ENCODE results near the gene SAV1. TPM values are rescaled to one million over a fixed set of nuclear protein-coding genes. Genes with fewer than 3 reads are reported as not detected.

Gene SAV1
- total and polyA plus RNA-seq, 7 donors = 13.8 to 37.1 (median 19.5) TPM

- WGBS, 3 donors = 96 to 100% (median 100%) methylated on average over 1 of the region's 1 CpG
- Histone ChIP-seq H3K36me3 (ENCODE audit: insufficient read depth in 1 of 2, low read depth in 1 of 2) (peaks cover 0 to 3% of the 10 kb centered on the region in 2 donors), H3K4me3 (no peak overlapping the region), H3K27me3 (ENCODE audit: insufficient read depth in 3 of 3, low read length in 2 of 3) (no peaks in the 10 kb centered on the region), H3K9me3 (no peaks in the 10 kb centered on the region), H3K27ac (no peak overlapping the region), H3K4me1 (no peaks in the 10 kb centered on the region)
- ATAC-seq = no peak
- no peak for TF ChIP-seq CTCF (IDR thresholded peaks at IDR 0.05)
- intact Hi-C loops (cut with DNase I) = no loop called here
- no peak for DNase-seq
Observed at GRCh38 chr14:50624447-50624846, 43.7 kb downstream of the SAV1 start.

- ATAC-seq (no peak), DNase-seq (no peak)
- Histone ChIP-seq H3K4me3 (no peak overlapping the region), H3K27me3 (ENCODE audit: insufficient read depth in 3 of 3, low read length in 2 of 3) (no peaks in the 10 kb centered on the region), H3K27ac (no peak overlapping the region), H3K9me3 (no peaks in the 10 kb centered on the region), H3K4me1 (no peaks in the 10 kb centered on the region), H3K36me3 (ENCODE audit: insufficient read depth in 1 of 2, low read depth in 1 of 2) (peaks cover 0 to 3% of the 10 kb centered on the region in 2 donors)
- TF ChIP-seq CTCF (IDR thresholded peaks at IDR 0.05) = no peak
- WGBS, 3 donors = 82 to 93% (median 87%) methylated on average over 1 of the region's 1 CpG
- intact Hi-C loops (cut with DNase I) = no loop called here
Observed at GRCh38 chr14:50622978-50623377, 45.1 kb downstream of the SAV1 start.

GRCh38 chr14:50620341-50620740, 47.8 kb downstream of the SAV1 start:
- Histone ChIP-seq H3K4me1 (no peaks in the 10 kb centered on the region), H3K36me3 (ENCODE audit: insufficient read depth in 1 of 2, low read depth in 1 of 2) (peaks cover 0 to 4% of the 10 kb centered on the region in 2 donors), H3K27ac (no peak overlapping the region), H3K9me3 (no peaks in the 10 kb centered on the region), H3K27me3 (ENCODE audit: insufficient read depth in 3 of 3, low read length in 2 of 3) (no peaks in the 10 kb centered on the region), H3K4me3 (no peak overlapping the region)
- 85 to 91% (median 86%) methylated on average over 4 of the region's 4 CpGs for WGBS, 3 donors
- intact Hi-C loops (cut with DNase I) = no loop called here
- no peak for ATAC-seq
- DNase-seq = no peak
- no peak for TF ChIP-seq CTCF (IDR thresholded peaks at IDR 0.05)

- H3K27me3 ChIP-seq (ENCODE audit: insufficient read depth in 3 of 3, low read length in 2 of 3) = no peaks in the 10 kb centered on the region
- no peak overlapping the region for H3K4me3 ChIP-seq
- intact Hi-C loops (cut with DNase I) = loop anchor here in 1 of 2 donors (5.0 kb wide), 1 partner anchor 153 kb away; no protein-coding TSS in a partner anchor
- H3K4me1 ChIP-seq = no peaks in the 10 kb centered on the region
- 75 to 78% (median 78%) methylated on average over 5 of the region's 5 CpGs for WGBS, 3 donors
- H3K27ac ChIP-seq = no peak overlapping the region
- no peaks in the 10 kb centered on the region for H3K9me3 ChIP-seq
- H3K36me3 ChIP-seq (ENCODE audit: insufficient read depth in 1 of 2, low read depth in 1 of 2) = peaks cover 0 to 4% of the 10 kb centered on the region in 2 donors
- no peak for DNase-seq
- TF ChIP-seq CTCF (IDR thresholded peaks at IDR 0.05) = peak; percentile 56
- ATAC-seq = peak in 3 of 4 donors; percentile 47 to 74 (median 49)
Observed at GRCh38 chr14:50619569-50620141, 48.5 kb downstream of the SAV1 start.

GRCh38 chr14:50616275-50616674, 51.8 kb downstream of the SAV1 start:
- WGBS, 3 donors = 93 to 98% (median 94%) methylated on average over 2 of the region's 2 CpGs
- H3K4me1 ChIP-seq = no peaks in the 10 kb centered on the region
- DNase-seq (no peak), ATAC-seq (no peak)
- no peak overlapping the region for H3K4me3 ChIP-seq
- H3K27ac ChIP-seq = no peak overlapping the region
- no peaks in the 10 kb centered on the region for H3K27me3 ChIP-seq (ENCODE audit: insufficient read depth in 3 of 3, low read length in 2 of 3)
- H3K36me3 ChIP-seq (ENCODE audit: insufficient read depth in 1 of 2, low read depth in 1 of 2) = peaks cover 0 to 4% of the 10 kb centered on the region in 2 donors
- no peaks in the 10 kb centered on the region for H3K9me3 ChIP-seq
- no peak for TF ChIP-seq CTCF (IDR thresholded peaks at IDR 0.05)
- intact Hi-C loops (cut with DNase I) = loop anchor here in 1 of 2 donors (5.0 kb wide), 1 partner anchor 156 kb away; no protein-coding TSS in a partner anchor
